C4-2B (cell line): Measurements from ENCODE around the gene CUX1.

Source experiments
- CTCF ChIP-seq: fragments of 450-650 bp; conservative IDR thresholded peaks from 2 replicates; pipeline ENCODE4 v1.5.1; 2017; ENCODE audit warnings: mild to moderate bottlenecking
- ZFX ChIP-seq: fragments of 450-650 bp; IDR thresholded peaks from 2 replicates; pipeline ENCODE4 v1.6.1; 2017

DNA sequence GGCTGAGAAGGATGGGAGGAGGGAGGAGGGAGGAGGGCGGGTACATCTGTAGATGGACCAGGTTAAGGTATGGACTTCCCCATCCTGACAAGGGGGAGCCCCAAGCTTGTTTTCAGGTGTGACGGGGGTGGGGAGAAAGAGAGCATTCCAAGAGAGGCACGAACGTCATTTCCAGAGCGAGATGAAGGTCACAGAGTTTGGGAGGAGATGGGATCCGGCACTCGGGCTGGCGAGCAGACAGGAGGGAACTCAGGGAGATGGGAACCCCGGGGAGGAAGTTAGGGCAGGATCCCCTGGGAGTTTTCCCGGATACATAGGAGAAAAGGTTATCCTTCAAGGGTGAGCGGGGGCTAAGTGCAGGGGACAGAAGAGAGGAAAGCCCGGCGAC is 118.8 kb downstream of the CUX1 start:
- no peak for TF ChIP-seq CTCF
- no peak for TF ChIP-seq ZFX
